Astrocyte of the cerebellum (primary cell): Measurements from ENCODE around the gene DHX16.

Experiments
- DNase-seq: peaks from one replicate; pipeline ENCODE4 v3.0.0-alpha.2; 2011; ENCODE audit warnings: low read depth
- H3K4me3 ChIP-seq: 2 replicates; pipeline ENCODE4 v1.5.1; 2011; ENCODE audit warnings: mild to moderate bottlenecking, low read depth, low read length, moderate library complexity
- CTCF ChIP-seq: IDR thresholded peaks from 2 replicates; pipeline ENCODE4 v1.5.1; 2012; ENCODE audit warnings: low read length, low read depth, moderate library complexity, mild to moderate bottlenecking; ENCODE audit errors: missing control alignments
- in situ Hi-C: cut with HindIII; loops from 2 replicates; pipeline ENCODE4 v1.10.0; 2017; ENCODE audit warnings: low sequenced_read_pairs

Gene DHX16

GRCh38 chr6:30645989-30646388 is 26.8 kb downstream of the DHX16 start:
- no peak for TF ChIP-seq CTCF
- H3K4me3 ChIP-seq = no peak overlapping the region
- in situ Hi-C loops = no loop called here
- DNase-seq = no peak

GRCh38 chr6:30644769-30645168 is 28.0 kb downstream of the DHX16 start:
- in situ Hi-C loops = no loop called here
- no peak overlapping the region for H3K4me3 ChIP-seq
- no peak for DNase-seq
- no peak for TF ChIP-seq CTCF

- in situ Hi-C loops = no loop called here
- no peak overlapping the region for H3K4me3 ChIP-seq
- DNase-seq = no peak
- no peak for TF ChIP-seq CTCF
These were observed 29.1 kb downstream of the DHX16 start for GRCh38 chr6:30643656-30644055.

GRCh38 chr6:30641048-30641447 is 31.8 kb downstream of the DHX16 start:
- in situ Hi-C loops = no loop called here

GRCh38 chr6:30640481-30640880 is 32.3 kb downstream of the DHX16 start:
- no peak overlapping the region for H3K4me3 ChIP-seq
- no peak for TF ChIP-seq CTCF
- in situ Hi-C loops = no loop called here
- DNase-seq = no peak

More at GRCh38 chr6:30641048-30641447, 31.8 kb downstream of the DHX16 start:
- TF ChIP-seq CTCF = no peak
- DNase-seq = no peak
- H3K4me3 ChIP-seq = no peak overlapping the region

- in situ Hi-C loops = no loop called here
- no peak for TF ChIP-seq CTCF
- no peak overlapping the region for H3K4me3 ChIP-seq
- no peak for DNase-seq
These were observed 37.0 kb downstream of the DHX16 start for GRCh38 chr6:30635834-30636233.
